AG09309 (cell line): ENCODE results near the gene CALCOCO2.

ENCODE experiments used
- DNase-seq: peaks from one replicate; pipeline ENCODE4 v3.0.0-alpha.2; 2010; ENCODE audit warnings: low read depth
- H3K4me3 ChIP-seq: 2 replicates; pipeline ENCODE4 v1.5.1; 2011; ENCODE audit warnings: mild to moderate bottlenecking, low read depth, low read length, moderate library complexity; ENCODE audit not compliant: control insufficient read depth
- CTCF ChIP-seq: IDR thresholded peaks from 2 replicates; pipeline ENCODE4 v1.5.1; 2011; ENCODE audit warnings: mild to moderate bottlenecking, low read depth, low read length, inconsistent platforms; ENCODE audit not compliant: insufficient read depth, control insufficient read depth; ENCODE audit errors: missing control alignments

Gene CALCOCO2

GRCh38 chr17:48830840-48831548, at the start of gene CALCOCO2:
Gene CALCOCO2 (plus strand): TSS chr17:48831035. CDS start chr17:48841708, 10,673 bp downstream.
- peak within 1 kb of the TSS; percentile 60 for H3K4me3 ChIP-seq
- DNase-seq = peak; percentile 61
- TF ChIP-seq CTCF = no peak

GRCh38 chr17:48787828-48788227, 43.0 kb upstream of the CALCOCO2 start:
- no peak overlapping the region for H3K4me3 ChIP-seq
- DNase-seq = no peak
- no peak for TF ChIP-seq CTCF

- no peak for DNase-seq
- no peak overlapping the region for H3K4me3 ChIP-seq
- TF ChIP-seq CTCF = no peak
Observed at GRCh38 chr17:48790607-48791127, 40.2 kb upstream of the CALCOCO2 start.

- H3K4me3 ChIP-seq = no peak overlapping the region
- peak; percentile 87 for TF ChIP-seq CTCF
- peak; percentile 66 for DNase-seq
Observed at GRCh38 chr17:48791128-48792032, 39.5 kb upstream of the CALCOCO2 start.

- no peak for DNase-seq
- no peak for TF ChIP-seq CTCF
- H3K4me3 ChIP-seq = no peak overlapping the region
Observed at GRCh38 chr17:48792033-48792798, 38.6 kb upstream of the CALCOCO2 start.
